ENCODE data around the gene RNF141. TPM values are rescaled to one million over a fixed set of nuclear protein-coding genes. Genes with fewer than 3 reads are reported as not detected.

Gene RNF141
- total RNA-seq, 1 donor from 2014 or later = 12.4 TPM

DNA sequence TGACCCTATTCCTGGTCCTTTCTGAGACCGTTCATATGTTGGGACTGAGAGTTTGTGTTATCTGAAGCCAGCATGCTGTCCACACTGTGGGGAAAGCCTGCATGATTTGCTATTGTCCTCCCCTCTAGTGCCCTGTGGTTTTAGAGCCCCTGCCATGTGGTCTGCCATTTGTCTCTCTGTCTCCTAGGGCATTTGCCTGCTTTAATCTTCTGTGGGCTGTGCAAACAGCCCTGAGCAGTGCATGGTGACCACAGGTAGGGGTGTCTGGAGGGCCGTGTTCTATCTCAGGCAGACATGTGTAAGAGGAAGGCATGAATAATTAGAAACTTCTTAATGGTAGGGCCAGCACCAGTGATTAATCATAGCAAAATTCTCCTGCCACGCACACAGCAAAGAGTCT, 62.9 kb downstream of the RNF141 start:
- DNase-seq (ENCODE audit: low spot score) = no peak
- Mint-ChIP-seq H3K4me1 (ENCODE audit: low read depth) (peaks cover 14% of the 10 kb centered on the region), H3K27me3 (ENCODE audit: insufficient read depth) (no peaks in the 10 kb centered on the region), H3K27ac (no peak overlapping the region), H3K4me3 (no peak overlapping the region), H3K9me3 (no peaks in the 10 kb centered on the region), H3K36me3 (ENCODE audit: low read depth) (peaks cover 44% of the 10 kb centered on the region)
- intact Hi-C loops (cut with micrococcal nuclease) = no loop called here

- Mint-ChIP-seq H3K36me3 (ENCODE audit: low read depth) (peaks cover 42% of the 10 kb centered on the region), H3K4me3 (no peak overlapping the region), H3K27ac (no peak overlapping the region), H3K27me3 (ENCODE audit: insufficient read depth) (no peaks in the 10 kb centered on the region), H3K9me3 (no peaks in the 10 kb centered on the region), H3K4me1 (ENCODE audit: low read depth) (peaks cover 14% of the 10 kb centered on the region)
- intact Hi-C loops (cut with micrococcal nuclease) = no loop called here
- no peak for DNase-seq (ENCODE audit: low spot score)
Measured at GRCh38 chr11:10477690-10478046, 63.3 kb downstream of the RNF141 start.

- no peak overlapping the region for H3K27ac Mint-ChIP-seq
- H3K4me1 Mint-ChIP-seq (ENCODE audit: low read depth) = peaks cover 14% of the 10 kb centered on the region
- H3K36me3 Mint-ChIP-seq (ENCODE audit: low read depth) = peaks cover 42% of the 10 kb centered on the region
- H3K9me3 Mint-ChIP-seq = no peaks in the 10 kb centered on the region
- H3K4me3 Mint-ChIP-seq = no peak overlapping the region
- intact Hi-C loops (cut with micrococcal nuclease) = no loop called here
- DNase-seq (ENCODE audit: low spot score) = no peak
- no peaks in the 10 kb centered on the region for H3K27me3 Mint-ChIP-seq (ENCODE audit: insufficient read depth)
Measured at GRCh38 chr11:10476927-10477689, 63.9 kb downstream of the RNF141 start.

DNA sequence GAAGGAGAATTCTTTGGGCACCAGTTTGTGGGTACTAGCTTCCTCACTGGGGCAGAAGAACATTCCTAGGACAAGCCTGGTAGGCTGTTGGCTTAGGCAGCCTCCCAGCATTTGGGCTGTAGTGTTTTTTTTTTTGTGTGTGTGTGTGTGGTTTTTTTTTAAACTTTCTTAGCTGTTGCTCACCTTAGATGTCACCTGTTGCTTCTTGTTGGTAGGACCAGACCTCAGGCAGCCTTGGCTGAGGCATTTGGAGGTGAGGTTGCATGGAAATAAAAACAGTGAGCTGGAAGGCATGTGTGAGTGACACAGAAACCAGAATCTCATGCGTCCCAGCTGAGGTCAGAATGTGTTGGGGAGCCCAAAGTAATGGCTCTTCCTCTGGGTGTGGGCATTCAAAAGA, 64.6 kb downstream of the RNF141 start:
- peaks cover 41% of the 10 kb centered on the region for H3K36me3 Mint-ChIP-seq (ENCODE audit: low read depth)
- H3K27ac Mint-ChIP-seq = no peak overlapping the region
- DNase-seq (ENCODE audit: low spot score) = no peak
- no peak overlapping the region for H3K4me3 Mint-ChIP-seq
- no peaks in the 10 kb centered on the region for H3K27me3 Mint-ChIP-seq (ENCODE audit: insufficient read depth)
- no peaks in the 10 kb centered on the region for H3K9me3 Mint-ChIP-seq
- H3K4me1 Mint-ChIP-seq (ENCODE audit: low read depth) = peaks cover 14% of the 10 kb centered on the region
- intact Hi-C loops (cut with micrococcal nuclease) = no loop called here

- Mint-ChIP-seq H3K36me3 (ENCODE audit: low read depth) (peaks cover 36% of the 10 kb centered on the region), H3K9me3 (peaks cover 5% of the 10 kb centered on the region), H3K27ac (no peak overlapping the region), H3K4me3 (no peak overlapping the region), H3K27me3 (ENCODE audit: insufficient read depth) (no peaks in the 10 kb centered on the region), H3K4me1 (ENCODE audit: low read depth) (peaks cover 14% of the 10 kb centered on the region)
- DNase-seq (ENCODE audit: low spot score) = no peak
- intact Hi-C loops (cut with micrococcal nuclease) = no loop called here
Measured at GRCh38 chr11:10474551-10474950, 66.4 kb downstream of the RNF141 start.

DNA sequence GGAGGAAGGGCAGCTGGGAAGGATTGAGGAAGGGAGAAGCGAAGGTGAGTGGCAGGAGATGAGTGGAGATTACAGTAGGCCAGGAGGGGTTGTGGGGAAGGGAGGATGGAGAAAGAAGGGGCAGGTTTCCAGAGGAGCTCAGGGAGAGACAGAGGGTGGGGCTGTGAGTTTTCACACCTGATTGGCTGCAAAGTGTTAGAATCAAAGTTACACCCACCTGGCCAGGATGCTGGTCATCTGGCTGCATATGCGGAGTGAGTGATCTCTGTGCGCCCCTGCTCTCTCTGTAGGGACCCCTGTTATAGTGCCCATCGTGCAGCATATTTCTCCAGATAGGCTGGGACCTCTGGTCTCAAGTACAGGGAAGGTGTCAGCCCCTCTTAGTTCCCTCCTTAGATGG, 67.6 kb downstream of the RNF141 start:
- no peaks in the 10 kb centered on the region for H3K27me3 Mint-ChIP-seq (ENCODE audit: insufficient read depth)
- H3K4me3 Mint-ChIP-seq = no peak overlapping the region
- H3K9me3 Mint-ChIP-seq = peaks cover 5% of the 10 kb centered on the region
- no peak overlapping the region for H3K27ac Mint-ChIP-seq
- H3K36me3 Mint-ChIP-seq (ENCODE audit: low read depth) = peaks cover 39% of the 10 kb centered on the region
- no peak for DNase-seq (ENCODE audit: low spot score)
- intact Hi-C loops (cut with micrococcal nuclease) = no loop called here
- peaks cover 14% of the 10 kb centered on the region for H3K4me1 Mint-ChIP-seq (ENCODE audit: low read depth)

- Mint-ChIP-seq H3K9me3 (peaks cover 6% of the 10 kb centered on the region), H3K27ac (no peak overlapping the region), H3K4me1 (ENCODE audit: low read depth) (peaks cover 25% of the 10 kb centered on the region), H3K4me3 (no peak overlapping the region), H3K36me3 (ENCODE audit: low read depth) (peaks cover 53% of the 10 kb centered on the region), H3K27me3 (ENCODE audit: insufficient read depth) (no peaks in the 10 kb centered on the region)
- DNase-seq (ENCODE audit: low spot score) = no peak
- intact Hi-C loops (cut with micrococcal nuclease) = no loop called here
Measured at GRCh38 chr11:10462746-10463300, 78.2 kb downstream of the RNF141 start.

Other genes starting within 250 kb of the RNF141 start
- gene SBF2, start 247.0 kb downstream of the RNF141 start, total RNA-seq = 5.3 and 5.4 TPM in 2 replicates
- 2.0 and 2.3 TPM in 2 replicates for gene ADM, start 236.1 kb downstream of the RNF141 start, total RNA-seq
- 13.9 and 14.3 TPM in 2 replicates for gene AMPD3, start 85.9 kb downstream of the RNF141 start, total RNA-seq
- gene LYVE1, start 27.5 kb upstream of the RNF141 start, total RNA-seq = not detected in 2 replicates
- gene IRAG1, start 152.6 kb upstream of the RNF141 start, total RNA-seq = not detected in 2 replicates
- 46.2 and 51.1 TPM in 2 replicates for gene CTR9, start 210.1 kb upstream of the RNF141 start, total RNA-seq